Stimulated activated memory B cell treated with anti-CD40 and anti-IgM and Interleukin-4, amounts not matched to agents 10 μg/mL and 1 μg/mL and 100 μg/mL, for 72 hours (primary cell): Measurements from ENCODE around the gene EFCAB6.
A peak's percentile ranks its signal among the peaks of the same experiment; 100 is the strongest.

Experiments
- ATAC-seq: fragments of 150-1000 bp; cut with Tn5 transposase; 2 replicates; pipeline ENCODE4 v1.10.0; 2021
- H3K27ac Mint-ChIP-seq: one replicate; pipeline ENCODE4 v1.8.0; 2022; ENCODE audit warnings: mild to moderate bottlenecking, mixed read lengths
- H3K27me3 Mint-ChIP-seq: one replicate; pipeline ENCODE4 v1.8.0; 2022; ENCODE audit warnings: mixed read lengths
- H3K36me3 Mint-ChIP-seq: one replicate; pipeline ENCODE4 v1.8.0; 2022; ENCODE audit warnings: mixed read lengths
- H3K4me1 Mint-ChIP-seq: one replicate; pipeline ENCODE4 v1.8.0; 2022; ENCODE audit warnings: mixed read lengths
- H3K4me3 Mint-ChIP-seq: one replicate; pipeline ENCODE4 v1.8.0; 2022; ENCODE audit warnings: mild to moderate bottlenecking, moderate library complexity, mixed read lengths
- H3K9me3 Mint-ChIP-seq: one replicate; pipeline ENCODE4 v1.8.0; 2022; ENCODE audit warnings: mixed read lengths

EFCAB6 gene

GRCh38 chr22:43839781-43840180 lies 27.7 kb upstream of the EFCAB6 start:
- H3K27me3 Mint-ChIP-seq = peaks cover 41% of the 10 kb centered on the region
- no peak overlapping the region for H3K27ac Mint-ChIP-seq
- no peaks in the 10 kb centered on the region for H3K36me3 Mint-ChIP-seq
- H3K4me1 Mint-ChIP-seq = no peaks in the 10 kb centered on the region
- no peak overlapping the region for H3K4me3 Mint-ChIP-seq
- ATAC-seq = no peak
- no peaks in the 10 kb centered on the region for H3K9me3 Mint-ChIP-seq

- Mint-ChIP-seq H3K27ac (no peak overlapping the region), H3K4me1 (no peaks in the 10 kb centered on the region), H3K4me3 (no peak overlapping the region), H3K36me3 (no peaks in the 10 kb centered on the region), H3K27me3 (peaks cover 35% of the 10 kb centered on the region), H3K9me3 (no peaks in the 10 kb centered on the region)
- no peak for ATAC-seq
These were observed 26.6 kb upstream of the EFCAB6 start for GRCh38 chr22:43838571-43839307.

GRCh38 chr22:43838161-43838560 lies 26.1 kb upstream of the EFCAB6 start:
- Mint-ChIP-seq H3K27ac (no peak overlapping the region), H3K4me1 (no peaks in the 10 kb centered on the region), H3K27me3 (peaks cover 39% of the 10 kb centered on the region), H3K4me3 (no peak overlapping the region), H3K9me3 (no peaks in the 10 kb centered on the region), H3K36me3 (no peaks in the 10 kb centered on the region)
- ATAC-seq = no peak

GRCh38 chr22:43837666-43838065 lies 25.6 kb upstream of the EFCAB6 start:
- no peak overlapping the region for H3K27ac Mint-ChIP-seq
- H3K4me1 Mint-ChIP-seq = no peaks in the 10 kb centered on the region
- H3K9me3 Mint-ChIP-seq = no peaks in the 10 kb centered on the region
- peaks cover 44% of the 10 kb centered on the region for H3K27me3 Mint-ChIP-seq
- no peak overlapping the region for H3K4me3 Mint-ChIP-seq
- H3K36me3 Mint-ChIP-seq = no peaks in the 10 kb centered on the region
- no peak for ATAC-seq

- no peaks in the 10 kb centered on the region for H3K36me3 Mint-ChIP-seq
- ATAC-seq = no peak
- H3K4me1 Mint-ChIP-seq = no peaks in the 10 kb centered on the region
- H3K27ac Mint-ChIP-seq = no peak overlapping the region
- peaks cover 48% of the 10 kb centered on the region for H3K27me3 Mint-ChIP-seq
- no peaks in the 10 kb centered on the region for H3K9me3 Mint-ChIP-seq
- no peak overlapping the region for H3K4me3 Mint-ChIP-seq
These were observed 23.6 kb upstream of the EFCAB6 start for GRCh38 chr22:43835736-43836135.

GRCh38 chr22:43835166-43835565 lies 23.1 kb upstream of the EFCAB6 start:
- no peaks in the 10 kb centered on the region for H3K9me3 Mint-ChIP-seq

GRCh38 chr22:43833286-43834240 lies 21.5 kb upstream of the EFCAB6 start:
- ATAC-seq = no peak

More at GRCh38 chr22:43835166-43835565, 23.1 kb upstream of the EFCAB6 start:
- Mint-ChIP-seq H3K27ac (no peak overlapping the region), H3K4me1 (no peaks in the 10 kb centered on the region), H3K27me3 (peaks cover 46% of the 10 kb centered on the region), H3K36me3 (no peaks in the 10 kb centered on the region), H3K4me3 (no peak overlapping the region)
- ATAC-seq = no peak

GRCh38 chr22:43832393-43833265 lies 20.5 kb upstream of the EFCAB6 start:
- no peak overlapping the region for H3K27ac Mint-ChIP-seq
- H3K36me3 Mint-ChIP-seq = no peaks in the 10 kb centered on the region

More at GRCh38 chr22:43833286-43834240, 21.5 kb upstream of the EFCAB6 start:
- H3K4me3 Mint-ChIP-seq = no peak overlapping the region
- no peaks in the 10 kb centered on the region for H3K36me3 Mint-ChIP-seq
- no peak overlapping the region for H3K27ac Mint-ChIP-seq
- H3K4me1 Mint-ChIP-seq = no peaks in the 10 kb centered on the region
- peaks cover 30% of the 10 kb centered on the region for H3K27me3 Mint-ChIP-seq
- no peaks in the 10 kb centered on the region for H3K9me3 Mint-ChIP-seq

GRCh38 chr22:43831561-43832392 lies 19.7 kb upstream of the EFCAB6 start:
- peaks cover 27% of the 10 kb centered on the region for H3K27me3 Mint-ChIP-seq
- no peaks in the 10 kb centered on the region for H3K9me3 Mint-ChIP-seq
- no peaks in the 10 kb centered on the region for H3K4me1 Mint-ChIP-seq
- H3K4me3 Mint-ChIP-seq = no peak overlapping the region
- H3K36me3 Mint-ChIP-seq = no peaks in the 10 kb centered on the region
- ATAC-seq = peak; percentile 4
- H3K27ac Mint-ChIP-seq = no peak overlapping the region

More at GRCh38 chr22:43832393-43833265, 20.5 kb upstream of the EFCAB6 start:
- Mint-ChIP-seq H3K4me1 (no peaks in the 10 kb centered on the region), H3K9me3 (no peaks in the 10 kb centered on the region), H3K27me3 (peaks cover 27% of the 10 kb centered on the region), H3K4me3 (no peak overlapping the region)
- peak; percentile 57 for ATAC-seq

- Mint-ChIP-seq H3K4me3 (no peak overlapping the region), H3K27me3 (peaks cover 34% of the 10 kb centered on the region), H3K36me3 (no peaks in the 10 kb centered on the region), H3K4me1 (no peaks in the 10 kb centered on the region), H3K9me3 (no peaks in the 10 kb centered on the region), H3K27ac (no peak overlapping the region)
- ATAC-seq = no peak
These were observed 18.9 kb upstream of the EFCAB6 start for GRCh38 chr22:43830931-43831560.

GRCh38 chr22:43829904-43830851 lies 18.1 kb upstream of the EFCAB6 start:
- Mint-ChIP-seq H3K9me3 (no peaks in the 10 kb centered on the region), H3K27ac (no peak overlapping the region), H3K36me3 (no peaks in the 10 kb centered on the region), H3K4me1 (no peaks in the 10 kb centered on the region), H3K4me3 (no peak overlapping the region), H3K27me3 (peaks cover 29% of the 10 kb centered on the region)
- ATAC-seq = no peak

- H3K4me1 Mint-ChIP-seq = no peaks in the 10 kb centered on the region
- no peak overlapping the region for H3K4me3 Mint-ChIP-seq
- H3K9me3 Mint-ChIP-seq = no peaks in the 10 kb centered on the region
- no peak overlapping the region for H3K27ac Mint-ChIP-seq
- ATAC-seq = no peak
- H3K27me3 Mint-ChIP-seq = peaks cover 34% of the 10 kb centered on the region
- H3K36me3 Mint-ChIP-seq = no peaks in the 10 kb centered on the region
These were observed 17.1 kb upstream of the EFCAB6 start for GRCh38 chr22:43828998-43829782.

- H3K4me3 Mint-ChIP-seq = no peak overlapping the region
- no peaks in the 10 kb centered on the region for H3K9me3 Mint-ChIP-seq
- no peak overlapping the region for H3K27ac Mint-ChIP-seq
- H3K36me3 Mint-ChIP-seq = no peaks in the 10 kb centered on the region
- no peaks in the 10 kb centered on the region for H3K4me1 Mint-ChIP-seq
- H3K27me3 Mint-ChIP-seq = peaks cover 35% of the 10 kb centered on the region
- no peak for ATAC-seq
These were observed 16.6 kb upstream of the EFCAB6 start for GRCh38 chr22:43828725-43828997.
